B cell (primary cell): ENCODE measurements around the gene LARGE2. TPM values are rescaled to one million over a fixed set of nuclear protein-coding genes. Genes with fewer than 3 reads are reported as not detected.

Source experiments
- ATAC-seq: fragments of 200-7000 bp; cut with Tn5 transposase; one replicate; pipeline ENCODE4 v1.10.0; 2021; ENCODE audit warnings: low read depth, mild to moderate bottlenecking, moderate number of reproducible peaks, moderate library complexity
- CTCF ChIA-PET: fragments of 350-600 bp; sonication (Branson Sonifier 250); formaldehyde crosslinking; loops from one replicate; lab custom pipeline; 2021; ENCODE audit warnings: antibody characterized with exemption, inconsistent platforms; lab: Charles Lee
- POLR2A ChIA-PET: fragments of 350-600 bp; sonication (Branson Sonifier 250); formaldehyde crosslinking; loops from one replicate; lab custom pipeline; 2021; ENCODE audit warnings: antibody characterized with exemption; lab: Charles Lee
- DNase-seq: peaks from one replicate; pipeline ENCODE4 v3.0.0; 2013
- H2AFZ ChIP-seq: 2 replicates; pipeline ENCODE4 v1.6.1; 2012; ENCODE audit warnings: mild to moderate bottlenecking, low read depth, low read length; ENCODE audit not compliant: insufficient read depth, poor library complexity, severe bottlenecking
- H3K27ac ChIP-seq, 2 donors: 1 replicate in 1 of 2; 2 replicates in 1 of 2; pipeline ENCODE4 v1.5.1; 2012 to 2013; ENCODE audit warnings: low read length in 2 of 2, mild to moderate bottlenecking in 2 of 2, moderate library complexity in 1 of 2
- H3K27me3 ChIP-seq, 4 experiments: fragments of 200-600 bp in 1 of 4; sonication (generic) in 1 of 4; replicated peaks in 1 of 4; 1 replicate in 2 of 4; 2 replicates in 2 of 4; pipeline versions ENCODE4 v1.6.1 to v1.7.0; 2013 to 2016; ENCODE audit warnings: low read length in 3 of 4, mild to moderate bottlenecking in 2 of 4, mixed read lengths in 1 of 4, moderate library complexity in 1 of 4; ENCODE audit not compliant: insufficient read depth in 4 of 4, control insufficient read depth in 3 of 4; ENCODE audit errors: control extremely low read depth in 1 of 4
- H3K36me3 ChIP-seq, 2 experiments: replicated peaks in 1 of 2; 1 replicate in 1 of 2; 2 replicates in 1 of 2; pipeline versions ENCODE4 v1.6.1 to v1.7.1; 2013; ENCODE audit warnings: low read length in 1 of 2; ENCODE audit not compliant: insufficient read depth in 2 of 2, control insufficient read depth in 1 of 2; ENCODE audit errors: control extremely low read depth in 1 of 2, extremely low read depth in 1 of 2
- H3K4me1 ChIP-seq, 2 donors: fragments of 200-600 bp in 1 of 2; sonication (generic) in 1 of 2; 1 replicate in 1 of 2; 2 replicates in 1 of 2; pipeline versions ENCODE4 v1.5.1 to v1.6.1; 2013 to 2017; ENCODE audit warnings: low read length in 2 of 2; ENCODE audit not compliant: control insufficient read depth in 2 of 2, insufficient read depth in 2 of 2
- H3K4me2 ChIP-seq: replicated peaks from 2 replicates; pipeline ENCODE3; 2012; ENCODE audit warnings: mild to moderate bottlenecking, low read depth, low read length; ENCODE audit not compliant: poor library complexity, severe bottlenecking
- H3K4me3 ChIP-seq, 5 experiments: fragments of 200-600 bp in 1 of 5; sonication (generic) in 1 of 5; 1 replicate in 3 of 5; 2 replicates in 2 of 5; pipeline versions ENCODE4 v1.5.1 to v1.7.0; 2011 to 2016; ENCODE audit warnings: low read length in 4 of 5, mild to moderate bottlenecking in 4 of 5, low read depth in 2 of 5, control low read depth in 1 of 5, moderate library complexity in 1 of 5; ENCODE audit not compliant: insufficient read depth in 1 of 5; ENCODE audit errors: control extremely low read depth in 1 of 5, extremely low read depth in 1 of 5
- H3K79me2 ChIP-seq: fragments of 200-600 bp; sonication (generic); one replicate; pipeline ENCODE4 v1.6.0; 2016; ENCODE audit warnings: low read length; ENCODE audit not compliant: control insufficient read depth, insufficient read depth
- H3K9ac ChIP-seq: fragments of 200-600 bp; sonication (generic); 2 replicates; pipeline ENCODE4 v1.6.1; 2017; ENCODE audit warnings: mild to moderate bottlenecking, low read length, moderate library complexity
- H3K9me3 ChIP-seq, 3 donors: one replicate each; pipeline versions ENCODE4 v1.6.1 to v1.7.1; 2013; ENCODE audit warnings: low read length in 2 of 3; ENCODE audit not compliant: control insufficient read depth in 2 of 3, insufficient read depth in 1 of 3; ENCODE audit errors: control extremely low read depth in 1 of 3
- H4K20me1 ChIP-seq: 2 replicates; pipeline ENCODE4 v1.6.0; 2012; ENCODE audit warnings: mild to moderate bottlenecking, low read length; ENCODE audit not compliant: insufficient read depth, control insufficient read depth, poor library complexity, severe bottlenecking
- H3K27ac Mint-ChIP-seq: one replicate; pipeline ENCODE4 v1.8.0; 2021; ENCODE audit warnings: mixed read lengths
- H3K27me3 Mint-ChIP-seq: one replicate; pipeline ENCODE4 v1.8.0; 2021; ENCODE audit warnings: mixed read lengths
- H3K4me1 Mint-ChIP-seq: one replicate; pipeline ENCODE4 v1.8.0; 2021; ENCODE audit warnings: mixed read lengths
- H3K4me3 Mint-ChIP-seq: one replicate; pipeline ENCODE4 v1.8.0; 2021; ENCODE audit warnings: mixed read lengths
- H3K9me3 Mint-ChIP-seq: one replicate; pipeline ENCODE4 v1.8.0; 2022; ENCODE audit warnings: mixed read lengths; ENCODE audit not compliant: insufficient read depth
- EZH2 ChIP-seq: IDR thresholded peaks from 2 replicates; pipeline ENCODE4 v1.6.1; 2012; ENCODE audit warnings: borderline replicate concordance, low read depth, mild to moderate bottlenecking, moderate library complexity, low read length; ENCODE audit not compliant: insufficient read depth, poor library complexity, severe bottlenecking
- WGBS: methylation state at CpG from one replicate; pipeline ENCODE4 v1.1.5; 2013; ENCODE audit warnings: missing lambda C conversion rate; ENCODE audit not compliant: insufficient coverage; 5-methylcytosine and 5-hydroxymethylcytosine counted together
- intact Hi-C: fragments of 100-400 bp; cut with micrococcal nuclease; formaldehyde crosslinking; loops from one replicate; pipeline ENCODE4 v1.10.0; 2022
- polyA plus RNA-seq: library from polyadenylated mRNA; depleted of rRNA; stranded (reverse); fragments of >200 nt; gene quantifications from 2 replicates; pipeline ENCODE4 v1.2.3, GENCODE V29; 2012
- total RNA-seq, 2 donors: library from RNA; stranded (reverse); fragments of 120-200 nt in 1 of 2; gene quantifications; 1 replicate in 1 of 2; 2 replicates in 1 of 2; pipeline versions ENCODE4 v1.2.3 to v1.2.4, GENCODE V29; 2013 to 2022
- TF ChIP-seq, protein P1 (sequence below): fragments of 200-600 bp; IDR thresholded peaks from one replicate; pipeline ENCODE4 v1.8.0; 2022; ENCODE audit warnings: antibody characterized with exemption, mild to moderate bottlenecking

The LARGE2 gene
- total and polyA plus RNA-seq, 2 donors (not counting 1 experiment from before 2014, with no cell fraction given) = 109 to 264 TPM

DNA sequence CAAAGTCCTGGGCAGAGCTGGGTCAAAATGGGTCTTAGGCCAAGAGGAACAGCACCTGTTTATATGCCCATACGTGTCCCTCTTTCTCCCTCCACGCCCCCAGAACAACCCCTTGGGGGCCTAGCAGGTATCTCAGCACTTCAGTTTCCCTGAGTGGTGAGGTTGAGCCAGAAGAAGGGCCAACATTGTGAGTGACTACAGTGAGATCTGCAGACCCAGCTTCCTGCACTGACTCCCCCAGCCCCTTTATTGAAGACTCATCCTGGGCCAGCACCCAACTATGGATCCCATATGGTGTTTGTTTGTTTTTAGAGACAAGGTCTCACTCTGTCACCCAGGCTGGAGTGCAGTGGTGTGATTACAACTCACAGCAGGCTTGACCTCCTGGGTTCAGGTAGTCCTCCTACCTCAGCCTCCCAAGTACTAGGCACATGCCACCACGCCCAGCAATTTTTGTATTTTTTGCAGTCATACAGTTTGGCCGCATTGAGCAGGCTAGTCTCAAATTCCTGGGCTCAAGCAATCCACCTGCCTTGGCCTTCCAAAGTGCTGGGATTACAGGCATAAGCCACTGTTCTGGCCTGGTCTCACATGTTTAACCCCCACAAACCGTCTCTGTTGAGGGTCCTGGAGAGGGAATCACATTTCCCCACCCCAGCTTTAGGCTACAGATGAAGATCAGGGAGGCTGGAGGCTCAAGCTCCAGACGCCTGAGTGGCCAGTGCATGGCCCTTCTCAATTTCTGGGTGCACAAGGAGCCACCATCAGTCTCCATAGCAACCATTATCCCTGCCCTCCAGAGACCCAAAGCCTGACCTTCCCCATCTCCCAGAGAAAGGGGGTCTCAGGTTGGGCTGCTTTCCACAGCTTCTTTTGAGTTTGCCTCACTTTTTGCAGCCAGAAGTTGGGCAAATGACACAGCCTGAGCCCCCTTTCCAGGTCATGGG lies 1.7 kb upstream of the LARGE2 start:
- H3K4me3 ChIP-seq = peak overlapping the region in 1 of 5 experiments; percentile 92
- H4K20me1 ChIP-seq = peaks cover 29% of the 10 kb centered on the region
- 100% methylated on average over 4 of the region's 6 CpGs for WGBS
- peak overlapping the region; percentile 98 for H3K4me2 ChIP-seq
- no peaks in the 10 kb centered on the region for H3K9me3 ChIP-seq
- H3K36me3 ChIP-seq = peaks cover 0 to 17% of the 10 kb centered on the region in 2 experiments
- DNase-seq = no peak
- peaks cover 73% of the 10 kb centered on the region for H3K4me1 Mint-ChIP-seq
- CTCF ChIA-PET = interaction anchor here (8.3 to 9.6 kb wide), 2 partner anchors 14 to 44 kb away, joined by 58 to 98 read pairs; no protein-coding TSS in a partner anchor
- peaks cover 62% of the 10 kb centered on the region for H3K79me2 ChIP-seq
- H3K9ac ChIP-seq = no peak overlapping the region
- no peak for ATAC-seq
- H3K9me3 Mint-ChIP-seq = no peaks in the 10 kb centered on the region
- POLR2A ChIA-PET = interaction anchor here (9.1 kb wide), 1 partner anchor 13 kb away, joined by 162 read pairs; no protein-coding TSS in a partner anchor
- TF ChIP-seq EZH2 = no peak
- TF ChIP-seq, protein P1, sequence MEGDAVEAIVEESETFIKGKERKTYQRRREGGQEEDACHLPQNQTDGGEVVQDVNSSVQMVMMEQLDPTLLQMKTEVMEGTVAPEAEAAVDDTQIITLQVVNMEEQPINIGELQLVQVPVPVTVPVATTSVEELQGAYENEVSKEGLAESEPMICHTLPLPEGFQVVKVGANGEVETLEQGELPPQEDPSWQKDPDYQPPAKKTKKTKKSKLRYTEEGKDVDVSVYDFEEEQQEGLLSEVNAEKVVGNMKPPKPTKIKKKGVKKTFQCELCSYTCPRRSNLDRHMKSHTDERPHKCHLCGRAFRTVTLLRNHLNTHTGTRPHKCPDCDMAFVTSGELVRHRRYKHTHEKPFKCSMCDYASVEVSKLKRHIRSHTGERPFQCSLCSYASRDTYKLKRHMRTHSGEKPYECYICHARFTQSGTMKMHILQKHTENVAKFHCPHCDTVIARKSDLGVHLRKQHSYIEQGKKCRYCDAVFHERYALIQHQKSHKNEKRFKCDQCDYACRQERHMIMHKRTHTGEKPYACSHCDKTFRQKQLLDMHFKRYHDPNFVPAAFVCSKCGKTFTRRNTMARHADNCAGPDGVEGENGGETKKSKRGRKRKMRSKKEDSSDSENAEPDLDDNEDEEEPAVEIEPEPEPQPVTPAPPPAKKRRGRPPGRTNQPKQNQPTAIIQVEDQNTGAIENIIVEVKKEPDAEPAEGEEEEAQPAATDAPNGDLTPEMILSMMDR = no peak
- intact Hi-C loops = no loop called here
- H3K4me1 ChIP-seq = peaks cover 55 to 76% of the 10 kb centered on the region in 2 donors
- H2AFZ ChIP-seq = no peak overlapping the region
- H3K27ac Mint-ChIP-seq = peak overlapping the region; percentile 94
- no peaks in the 10 kb centered on the region for H3K27me3 Mint-ChIP-seq
- peak overlapping the region in 1 of 2 donors; percentile 62 for H3K27ac ChIP-seq
- peak overlapping the region; percentile 83 for H3K4me3 Mint-ChIP-seq
- no peaks in the 10 kb centered on the region for H3K27me3 ChIP-seq
